Progenitor cell of endocrine pancreas (in vitro differentiated cells): ENCODE results near the gene SMIM20. TPM values are rescaled to one million over a fixed set of nuclear protein-coding genes. Genes with fewer than 3 reads are reported as not detected.

Experiments used
- DNase-seq: peaks from one replicate; pipeline ENCODE4 v3.0.0; 2021; ENCODE audit warnings: low spot score; ENCODE audit not compliant: unreplicated experiment
- H3K27ac Mint-ChIP-seq: 2 replicates; pipeline ENCODE4 v1.8.0; 2021; ENCODE audit warnings: mild to moderate bottlenecking, moderate library complexity, mixed read lengths
- H3K27me3 Mint-ChIP-seq: 2 replicates; pipeline ENCODE4 v1.8.0; 2021; ENCODE audit warnings: mixed read lengths
- H3K36me3 Mint-ChIP-seq: 2 replicates; pipeline ENCODE4 v1.8.0; 2022; ENCODE audit warnings: mixed read lengths; ENCODE audit not compliant: insufficient read depth
- H3K4me1 Mint-ChIP-seq: 2 replicates; pipeline ENCODE4 v1.8.0; 2021; ENCODE audit warnings: low read depth, mixed read lengths
- H3K4me3 Mint-ChIP-seq: 2 replicates; pipeline ENCODE4 v1.8.0; 2021; ENCODE audit warnings: low read depth, mild to moderate bottlenecking, moderate library complexity, mixed read lengths
- H3K9me3 Mint-ChIP-seq: 2 replicates; pipeline ENCODE4 v1.8.0; 2021; ENCODE audit warnings: low read depth, mixed read lengths
- total RNA-seq: library from RNA; stranded (reverse); gene quantifications from 2 replicates; pipeline ENCODE4 v1.2.1, GENCODE V29; 2021
- TF ChIP-seq, protein P1 (sequence below): fragments of 200-600 bp; sonication (generic); IDR thresholded peaks from one replicate; pipeline ENCODE4 v1.5.0; 2021; ENCODE audit warnings: antibody characterized with exemption, mild to moderate bottlenecking; ENCODE audit not compliant: unreplicated experiment

The SMIM20 gene
- total RNA-seq, 1 donor from 2014 or later = 41.2 TPM

DNA sequence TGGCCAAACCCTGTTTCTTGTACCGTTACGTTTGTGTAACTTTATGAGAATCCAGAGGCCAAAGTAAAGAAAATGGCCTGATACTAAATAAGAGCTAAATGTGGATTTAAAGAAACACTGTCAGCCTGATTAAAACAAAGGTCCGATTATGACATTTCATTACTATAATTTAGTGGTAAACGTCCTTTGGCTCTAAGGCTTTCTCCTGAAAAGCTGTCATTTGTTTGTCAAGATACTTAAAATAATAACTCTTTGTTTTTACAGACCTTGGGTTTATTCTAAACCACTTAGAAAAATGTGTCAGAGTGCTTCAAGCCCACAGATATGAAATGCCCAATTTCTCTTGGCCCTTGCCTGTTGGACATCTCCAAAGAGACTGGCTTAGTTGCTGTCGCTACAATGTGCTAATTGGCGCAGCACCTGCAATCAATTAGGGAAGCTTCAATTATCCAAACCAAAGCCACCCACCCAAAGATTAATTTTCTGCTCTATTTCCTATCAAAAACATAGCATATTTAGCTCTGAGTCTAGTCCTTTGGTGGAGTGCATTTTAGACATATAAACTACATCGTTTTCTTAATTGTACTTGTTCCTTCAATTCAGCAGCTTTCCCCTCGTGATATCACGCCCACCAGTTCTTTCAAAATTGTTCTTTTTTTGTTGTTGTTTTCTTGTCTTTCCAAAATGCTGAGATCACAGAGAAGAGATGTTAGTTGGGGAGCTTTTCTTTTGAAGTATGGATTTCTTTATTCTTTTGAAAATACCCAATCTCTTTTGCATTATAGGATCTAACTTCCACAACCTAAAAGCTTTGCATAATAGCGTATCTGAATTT is 13.6 kb downstream of the SMIM20 start:
- Mint-ChIP-seq H3K27ac (no peak overlapping the region), H3K9me3 (no peaks in the 10 kb centered on the region), H3K36me3 (peaks cover 8% of the 10 kb centered on the region), H3K4me3 (no peak overlapping the region), H3K4me1 (peaks cover 30% of the 10 kb centered on the region), H3K27me3 (no peaks in the 10 kb centered on the region)
- TF ChIP-seq, protein P1, sequence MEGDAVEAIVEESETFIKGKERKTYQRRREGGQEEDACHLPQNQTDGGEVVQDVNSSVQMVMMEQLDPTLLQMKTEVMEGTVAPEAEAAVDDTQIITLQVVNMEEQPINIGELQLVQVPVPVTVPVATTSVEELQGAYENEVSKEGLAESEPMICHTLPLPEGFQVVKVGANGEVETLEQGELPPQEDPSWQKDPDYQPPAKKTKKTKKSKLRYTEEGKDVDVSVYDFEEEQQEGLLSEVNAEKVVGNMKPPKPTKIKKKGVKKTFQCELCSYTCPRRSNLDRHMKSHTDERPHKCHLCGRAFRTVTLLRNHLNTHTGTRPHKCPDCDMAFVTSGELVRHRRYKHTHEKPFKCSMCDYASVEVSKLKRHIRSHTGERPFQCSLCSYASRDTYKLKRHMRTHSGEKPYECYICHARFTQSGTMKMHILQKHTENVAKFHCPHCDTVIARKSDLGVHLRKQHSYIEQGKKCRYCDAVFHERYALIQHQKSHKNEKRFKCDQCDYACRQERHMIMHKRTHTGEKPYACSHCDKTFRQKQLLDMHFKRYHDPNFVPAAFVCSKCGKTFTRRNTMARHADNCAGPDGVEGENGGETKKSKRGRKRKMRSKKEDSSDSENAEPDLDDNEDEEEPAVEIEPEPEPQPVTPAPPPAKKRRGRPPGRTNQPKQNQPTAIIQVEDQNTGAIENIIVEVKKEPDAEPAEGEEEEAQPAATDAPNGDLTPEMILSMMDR = no peak
- DNase-seq = no peak

DNA sequence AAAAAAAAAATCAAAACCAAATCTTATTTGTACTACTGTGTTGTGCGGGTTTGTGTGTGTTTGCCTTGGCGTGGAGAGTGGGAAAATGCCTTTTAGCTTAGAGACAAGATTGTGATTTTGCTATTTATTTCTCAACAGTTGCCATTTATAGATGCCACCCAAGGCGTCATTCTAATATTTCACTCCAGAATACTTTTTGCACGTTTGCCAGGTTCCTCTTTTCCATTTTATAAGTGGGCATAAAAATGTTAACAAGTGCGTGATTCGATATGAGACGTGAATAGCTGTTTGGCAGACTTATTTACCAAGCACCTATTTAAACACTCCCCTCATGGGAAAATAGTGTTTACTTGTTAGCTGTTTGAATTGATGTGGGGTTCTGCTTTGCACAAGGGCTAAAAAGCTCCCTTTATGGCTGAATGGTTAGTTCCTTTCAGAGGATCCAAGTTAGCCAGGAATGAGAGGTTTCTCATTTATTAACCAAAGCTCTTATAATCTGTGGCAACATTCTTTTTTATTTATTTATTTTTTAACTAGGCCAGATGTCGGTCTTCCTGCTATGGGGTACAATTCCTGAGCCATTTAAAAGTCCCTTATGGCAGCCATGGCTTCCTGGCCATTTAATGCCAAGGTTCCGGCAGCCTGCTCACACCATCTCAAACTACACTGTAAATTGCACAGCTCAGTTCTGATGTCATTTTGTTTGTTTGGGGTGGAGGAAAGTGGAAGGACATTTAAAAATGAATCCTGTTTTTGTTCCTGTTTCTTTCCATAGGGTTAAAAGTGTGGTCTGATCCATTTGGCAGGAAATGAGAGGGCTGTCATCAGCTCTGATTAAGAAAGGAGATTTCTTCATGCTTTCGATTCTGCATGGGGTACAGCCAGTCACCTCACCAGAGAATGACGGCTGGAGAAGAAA is 14.6 kb downstream of the SMIM20 start:
- H3K9me3 Mint-ChIP-seq = no peaks in the 10 kb centered on the region
- DNase-seq = no peak
- peaks cover 30% of the 10 kb centered on the region for H3K4me1 Mint-ChIP-seq
- TF ChIP-seq, protein P1 = no peak
- H3K27ac Mint-ChIP-seq = peak overlapping the region; percentile 34
- H3K27me3 Mint-ChIP-seq = no peaks in the 10 kb centered on the region
- peaks cover 8% of the 10 kb centered on the region for H3K36me3 Mint-ChIP-seq
- H3K4me3 Mint-ChIP-seq = no peak overlapping the region

DNA sequence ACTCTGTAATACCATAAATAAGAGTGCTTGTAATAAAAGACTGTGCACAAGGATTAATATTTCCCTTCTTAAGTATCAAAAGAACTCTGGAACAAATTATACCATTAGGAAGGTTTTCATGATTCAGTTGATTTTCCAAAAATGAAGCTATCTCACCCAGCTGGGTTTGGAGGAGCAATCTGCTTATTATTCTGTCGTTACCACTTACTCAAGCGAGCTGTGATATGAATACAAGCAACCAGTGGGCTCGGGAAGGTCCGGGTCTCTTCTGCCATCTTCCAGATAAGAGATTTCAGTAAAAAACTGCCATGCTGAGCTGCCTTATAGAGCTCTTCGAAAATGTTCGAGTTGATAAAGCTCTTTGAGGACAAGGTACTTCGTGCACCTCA is 15.3 kb downstream of the SMIM20 start:
- no peak overlapping the region for H3K4me3 Mint-ChIP-seq
- H3K36me3 Mint-ChIP-seq = peaks cover 8% of the 10 kb centered on the region
- TF ChIP-seq, protein P1 = no peak
- H3K4me1 Mint-ChIP-seq = peaks cover 30% of the 10 kb centered on the region
- H3K27ac Mint-ChIP-seq = no peak overlapping the region
- no peak for DNase-seq
- H3K27me3 Mint-ChIP-seq = no peaks in the 10 kb centered on the region
- no peaks in the 10 kb centered on the region for H3K9me3 Mint-ChIP-seq

DNA sequence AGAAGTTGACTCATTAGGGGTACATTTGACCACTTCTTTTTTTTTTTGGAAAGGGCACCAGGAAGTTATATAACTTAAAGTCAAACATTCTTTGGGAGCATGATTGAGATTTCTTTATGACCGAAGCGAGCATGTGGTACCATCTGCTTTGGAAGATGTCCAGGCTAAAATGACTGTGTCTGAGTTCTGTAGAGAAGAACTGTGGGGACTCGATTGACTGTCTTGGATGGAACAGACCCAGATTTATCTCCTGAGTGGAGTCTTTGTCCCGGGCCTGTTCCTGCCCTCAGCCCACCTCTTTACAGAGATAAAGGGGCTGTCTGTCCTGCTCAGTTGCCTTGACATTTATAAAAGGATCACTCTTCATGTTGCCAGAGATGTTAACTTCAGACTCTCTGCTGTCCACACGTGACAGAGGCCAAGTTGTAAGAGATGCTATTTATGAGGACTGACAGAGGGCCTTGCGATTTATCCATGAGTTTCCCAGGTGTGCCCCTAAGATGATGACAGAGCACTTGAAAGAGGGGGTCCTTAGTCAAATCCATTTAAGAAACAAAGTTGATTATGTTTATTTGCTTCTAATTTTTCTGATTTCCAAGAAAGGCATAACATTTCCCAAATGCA is 16.8 kb downstream of the SMIM20 start:
- Mint-ChIP-seq H3K36me3 (peaks cover 8% of the 10 kb centered on the region), H3K4me3 (no peak overlapping the region), H3K9me3 (no peaks in the 10 kb centered on the region), H3K27me3 (no peaks in the 10 kb centered on the region), H3K27ac (no peak overlapping the region), H3K4me1 (peaks cover 30% of the 10 kb centered on the region)
- TF ChIP-seq, protein P1 = no peak
- DNase-seq = no peak

DNA sequence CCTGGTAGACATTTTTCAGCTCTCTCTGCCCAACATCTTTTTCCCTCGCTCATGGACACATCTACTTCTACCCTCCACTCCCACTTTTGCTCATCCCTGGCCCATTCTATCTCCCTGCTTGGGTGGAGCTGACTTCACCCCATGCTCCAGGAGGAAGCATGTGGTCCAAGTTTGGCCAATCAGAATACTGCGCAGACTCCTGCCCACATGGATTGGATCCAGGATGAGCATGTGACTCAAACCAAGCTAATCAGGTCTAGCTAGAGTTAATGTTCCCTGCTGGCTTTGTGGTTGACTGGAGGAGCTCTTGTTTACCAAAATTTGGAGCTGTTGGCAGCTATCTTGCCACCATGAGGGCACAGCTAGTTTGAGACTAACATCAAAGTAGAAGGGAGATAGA is 22.7 kb downstream of the SMIM20 start:
- no peak overlapping the region for H3K4me3 Mint-ChIP-seq
- no peaks in the 10 kb centered on the region for H3K9me3 Mint-ChIP-seq
- TF ChIP-seq, protein P1 = no peak
- no peaks in the 10 kb centered on the region for H3K27me3 Mint-ChIP-seq
- no peak overlapping the region for H3K27ac Mint-ChIP-seq
- H3K4me1 Mint-ChIP-seq = peaks cover 12% of the 10 kb centered on the region
- no peaks in the 10 kb centered on the region for H3K36me3 Mint-ChIP-seq
- no peak for DNase-seq
